ENCODE measurements around the gene EPB41L1. TPM values are rescaled to one million over a fixed set of nuclear protein-coding genes. Genes with fewer than 3 reads are reported as not detected.
A peak's percentile ranks its signal among the peaks of the same experiment; 100 is the strongest.

Gene EPB41L1
- polyA plus RNA-seq, 1 donor: 27.5 TPM

- Histone ChIP-seq H3K4me1 (ENCODE audit: control insufficient read depth, insufficient read depth, low read length) (no peaks in the 10 kb centered on the region), H3K27me3 (ENCODE audit: control insufficient read depth, insufficient read depth, low read length) (no peaks in the 10 kb centered on the region), H3K4me3 (ENCODE audit: low read length) (no peak overlapping the region), H3K9me3 (ENCODE audit: control insufficient read depth, low read depth, low read length) (no peaks in the 10 kb centered on the region), H3K36me3 (ENCODE audit: control insufficient read depth, insufficient read depth, low read length) (no peaks in the 10 kb centered on the region), H3K27ac (ENCODE audit: low read length) (no peak overlapping the region)
- WGBS (ENCODE audit: insufficient coverage, low lambda C conversion rate): 100% methylated on average over 1 of the region's 10 CpGs
- no peak for DNase-seq
These were observed 114.2 kb downstream of the EPB41L1 start for GRCh38 chr20:36268440-36269342.

- Histone ChIP-seq H3K27me3 (ENCODE audit: control insufficient read depth, insufficient read depth, low read length) (peaks cover 6% of the 10 kb centered on the region), H3K9me3 (ENCODE audit: control insufficient read depth, low read depth, low read length) (no peaks in the 10 kb centered on the region), H3K4me1 (ENCODE audit: control insufficient read depth, insufficient read depth, low read length) (no peaks in the 10 kb centered on the region), H3K27ac (ENCODE audit: low read length) (no peak overlapping the region), H3K4me3 (ENCODE audit: low read length) (no peak overlapping the region), H3K36me3 (ENCODE audit: control insufficient read depth, insufficient read depth, low read length) (no peaks in the 10 kb centered on the region)
- WGBS (ENCODE audit: insufficient coverage, low lambda C conversion rate): no CpG with 5 or more reads among the region's 2 CpGs
- DNase-seq: no peak
These were observed 115.0 kb downstream of the EPB41L1 start for GRCh38 chr20:36269507-36269906.

GRCh38 chr20:36270744-36271638, 116.5 kb downstream of the EPB41L1 start:
- H3K27me3 ChIP-seq (ENCODE audit: control insufficient read depth, insufficient read depth, low read length): peaks cover 10% of the 10 kb centered on the region
- WGBS (ENCODE audit: insufficient coverage, low lambda C conversion rate): no CpG with 5 or more reads among the region's 20 CpGs
- no peak overlapping the region for H3K27ac ChIP-seq (ENCODE audit: low read length)
- peak in 1 of 2 donors; percentile 8 for DNase-seq
- no peaks in the 10 kb centered on the region for H3K36me3 ChIP-seq (ENCODE audit: control insufficient read depth, insufficient read depth, low read length)
- no peak overlapping the region for H3K4me3 ChIP-seq (ENCODE audit: low read length)
- no peaks in the 10 kb centered on the region for H3K9me3 ChIP-seq (ENCODE audit: control insufficient read depth, low read depth, low read length)
- no peaks in the 10 kb centered on the region for H3K4me1 ChIP-seq (ENCODE audit: control insufficient read depth, insufficient read depth, low read length)

GRCh38 chr20:36271639-36272546, 117.4 kb downstream of the EPB41L1 start:
- Histone ChIP-seq H3K4me3 (ENCODE audit: low read length) (no peak overlapping the region), H3K27ac (ENCODE audit: low read length) (no peak overlapping the region), H3K27me3 (ENCODE audit: control insufficient read depth, insufficient read depth, low read length) (peaks cover 10% of the 10 kb centered on the region), H3K9me3 (ENCODE audit: control insufficient read depth, low read depth, low read length) (no peaks in the 10 kb centered on the region), H3K4me1 (ENCODE audit: control insufficient read depth, insufficient read depth, low read length) (no peaks in the 10 kb centered on the region), H3K36me3 (ENCODE audit: control insufficient read depth, insufficient read depth, low read length) (no peaks in the 10 kb centered on the region)
- no peak for DNase-seq
- no CpG with 5 or more reads among the region's 21 CpGs for WGBS (ENCODE audit: insufficient coverage, low lambda C conversion rate)

- Histone ChIP-seq H3K9me3 (ENCODE audit: control insufficient read depth, low read depth, low read length) (no peaks in the 10 kb centered on the region), H3K27ac (ENCODE audit: low read length) (no peak overlapping the region), H3K4me3 (ENCODE audit: low read length) (no peak overlapping the region), H3K4me1 (ENCODE audit: control insufficient read depth, insufficient read depth, low read length) (no peaks in the 10 kb centered on the region), H3K27me3 (ENCODE audit: control insufficient read depth, insufficient read depth, low read length) (peaks cover 10% of the 10 kb centered on the region), H3K36me3 (ENCODE audit: control insufficient read depth, insufficient read depth, low read length) (no peaks in the 10 kb centered on the region)
- DNase-seq: no peak
- WGBS (ENCODE audit: insufficient coverage, low lambda C conversion rate): no CpG with 5 or more reads among the region's 12 CpGs
These were observed 118.1 kb downstream of the EPB41L1 start for GRCh38 chr20:36272547-36273220.

- no peak for DNase-seq
- Histone ChIP-seq H3K9me3 (ENCODE audit: control insufficient read depth, low read depth, low read length) (no peaks in the 10 kb centered on the region), H3K27ac (ENCODE audit: low read length) (no peak overlapping the region), H3K36me3 (ENCODE audit: control insufficient read depth, insufficient read depth, low read length) (no peaks in the 10 kb centered on the region), H3K4me3 (ENCODE audit: low read length) (no peak overlapping the region), H3K27me3 (ENCODE audit: control insufficient read depth, insufficient read depth, low read length) (peaks cover 10% of the 10 kb centered on the region), H3K4me1 (ENCODE audit: control insufficient read depth, insufficient read depth, low read length) (no peaks in the 10 kb centered on the region)
- WGBS (ENCODE audit: insufficient coverage, low lambda C conversion rate): no CpG with 5 or more reads among the region's 12 CpGs
These were observed 119.1 kb downstream of the EPB41L1 start for GRCh38 chr20:36273414-36274180.

GRCh38 chr20:36274181-36274841, 119.8 kb downstream of the EPB41L1 start:
- Histone ChIP-seq H3K9me3 (ENCODE audit: control insufficient read depth, low read depth, low read length) (no peaks in the 10 kb centered on the region), H3K27me3 (ENCODE audit: control insufficient read depth, insufficient read depth, low read length) (peaks cover 11% of the 10 kb centered on the region), H3K27ac (ENCODE audit: low read length) (no peak overlapping the region), H3K4me1 (ENCODE audit: control insufficient read depth, insufficient read depth, low read length) (no peaks in the 10 kb centered on the region), H3K36me3 (ENCODE audit: control insufficient read depth, insufficient read depth, low read length) (no peaks in the 10 kb centered on the region), H3K4me3 (ENCODE audit: low read length) (no peak overlapping the region)
- no CpG with 5 or more reads among the region's 20 CpGs for WGBS (ENCODE audit: insufficient coverage, low lambda C conversion rate)
- no peak for DNase-seq

- no CpG with 5 or more reads among the region's 5 CpGs for WGBS (ENCODE audit: insufficient coverage, low lambda C conversion rate)
- Histone ChIP-seq H3K27ac (ENCODE audit: low read length) (no peak overlapping the region), H3K4me3 (ENCODE audit: low read length) (no peak overlapping the region), H3K36me3 (ENCODE audit: control insufficient read depth, insufficient read depth, low read length) (no peaks in the 10 kb centered on the region), H3K9me3 (ENCODE audit: control insufficient read depth, low read depth, low read length) (no peaks in the 10 kb centered on the region), H3K4me1 (ENCODE audit: control insufficient read depth, insufficient read depth, low read length) (no peaks in the 10 kb centered on the region), H3K27me3 (ENCODE audit: control insufficient read depth, insufficient read depth, low read length) (peaks cover 12% of the 10 kb centered on the region)
- no peak for DNase-seq
These were observed 120.5 kb downstream of the EPB41L1 start for GRCh38 chr20:36275011-36275410.
